Measurements from ENCODE around the gene CTU1. TPM values are rescaled to one million over a fixed set of nuclear protein-coding genes. Genes with fewer than 3 reads are reported as not detected.

The CTU1 gene
- total RNA-seq, 4 donors from 2014 or later, result 11.3 to 18.1 (median 16.7) TPM

GRCh38 chr19:51060973-51061372, 47.2 kb downstream of the CTU1 start:
- intact Hi-C loops (cut with DNase I; ENCODE audit: low total_unique reads), result no loop called here
- DNase-seq (ENCODE audit: low spot score in 2 of 2), result no peak
- TF ChIP-seq POLR2A (IDR thresholded peaks at IDR 0.05), result no peak
- no peak for TF ChIP-seq CTCF (IDR thresholded peaks at IDR 0.05)
- no peak overlapping the region for H3K4me3 ChIP-seq (ENCODE audit: low read depth, poor library complexity, severe bottlenecking)
- WGBS, 2 donors, result 0 to 95% methylated on average over 1 of the region's 1 CpG

GRCh38 chr19:51060336-51060735, 47.9 kb downstream of the CTU1 start:
- no peak overlapping the region for H3K4me3 ChIP-seq (ENCODE audit: low read depth, poor library complexity, severe bottlenecking)
- no peak for TF ChIP-seq CTCF (IDR thresholded peaks at IDR 0.05)
- no peak for TF ChIP-seq POLR2A (IDR thresholded peaks at IDR 0.05)
- WGBS, 2 donors, result 66 to 94% methylated on average over 4 of the region's 4 CpGs
- peak in 1 of 2 donors; percentile 64 for DNase-seq (ENCODE audit: low spot score in 2 of 2)
- intact Hi-C loops (cut with DNase I; ENCODE audit: low total_unique reads), result no loop called here

GRCh38 chr19:51059715-51060114, 48.5 kb downstream of the CTU1 start:
- TF ChIP-seq POLR2A (IDR thresholded peaks at IDR 0.05), result no peak
- no peak for TF ChIP-seq CTCF (IDR thresholded peaks at IDR 0.05)
- H3K4me3 ChIP-seq (ENCODE audit: low read depth, poor library complexity, severe bottlenecking), result no peak overlapping the region
- peak in 1 of 2 donors; percentile 77 for DNase-seq (ENCODE audit: low spot score in 2 of 2)
- intact Hi-C loops (cut with DNase I; ENCODE audit: low total_unique reads), result no loop called here
- WGBS, 2 donors, result 71 to 73% methylated on average over 7 of the region's 7 CpGs

GRCh38 chr19:51055866-51056265, 52.3 kb downstream of the CTU1 start:
- H3K4me3 ChIP-seq (ENCODE audit: low read depth, poor library complexity, severe bottlenecking), result no peak overlapping the region
- TF ChIP-seq POLR2A (IDR thresholded peaks at IDR 0.05) (no peak), CTCF (IDR thresholded peaks at IDR 0.05) (no peak)
- intact Hi-C loops (cut with DNase I; ENCODE audit: low total_unique reads), result no loop called here
- no peak for DNase-seq (ENCODE audit: low spot score in 2 of 2)

Other genes with a start within 250 kb of the CTU1 start
- gene KLK2, start 235.0 kb downstream of the CTU1 start, total RNA-seq, result 10 to 100 TPM in 1 of 4 donors, 1 to 10 TPM in 1, not detected in 2; 5.3 to 31.2 TPM
- gene KLK4, start 197.0 kb downstream of the CTU1 start, total RNA-seq, result under 1 TPM; 0.47 to 0.84 (median 0.74) TPM
- gene KLK5, start 155.4 kb downstream of the CTU1 start, total RNA-seq, result 100 to 1,000 TPM; 179 to 310 (median 271) TPM
- 1 to 10 TPM in 3 of 4 donors, under 1 TPM in 1; 0.27 to 9.5 (median 5.1) TPM for gene KLK6, start 138.8 kb downstream of the CTU1 start, total RNA-seq
- gene KLK7, start 124.5 kb downstream of the CTU1 start, total RNA-seq, result 100 to 1,000 TPM; 206 to 251 (median 224) TPM
- 100 to 1,000 TPM in 3 of 4 donors, 10 to 100 TPM in 1; 67.1 to 117 (median 106) TPM for gene KLK8, start 106.8 kb downstream of the CTU1 start, total RNA-seq
- gene KLK10, start 88.7 kb downstream of the CTU1 start, total RNA-seq, result 10 to 100 TPM; 30.0 to 94.1 (median 57.2) TPM
- gene KLK11, start 81.8 kb downstream of the CTU1 start, total RNA-seq, result 100 to 1,000 TPM; 219 to 420 (median 258) TPM
- gene KLK12, start 73.4 kb downstream of the CTU1 start, total RNA-seq, result 1 to 10 TPM in 1 of 4 donors, under 1 TPM in 1, not detected in 2; 0.96 to 2.1 TPM
- gene KLK13, start 43.3 kb downstream of the CTU1 start, total RNA-seq, result 10 to 100 TPM in 1 of 4 donors, 1 to 10 TPM in 3; 8.6 to 39.1 (median 9.5) TPM
- gene KLK14, start 25.5 kb downstream of the CTU1 start, total RNA-seq, result 10 to 100 TPM in 3 of 4 donors, 1 to 10 TPM in 1; 8.3 to 18.3 (median 12.2) TPM
- gene SIGLEC9, start 16.5 kb upstream of the CTU1 start, total RNA-seq, result 1 to 10 TPM in 2 of 4 donors, under 1 TPM in 2; 0.15 to 2.7 (median 1.2) TPM
- not detected for gene SIGLEC7, start 33.9 kb upstream of the CTU1 start, total RNA-seq
- gene CD33, start 116.7 kb upstream of the CTU1 start, total RNA-seq, result 1 to 10 TPM; 1.4 to 2.5 (median 2.1) TPM
- gene SIGLECL1, start 142.7 kb upstream of the CTU1 start, total RNA-seq, result not detected
- gene IGLON5, start 203.2 kb upstream of the CTU1 start, total RNA-seq, result under 1 TPM in 1 of 4 donors, not detected in 3; 0.27 TPM
- gene VSIG10L, start 233.7 kb upstream of the CTU1 start, total RNA-seq, result 10 to 100 TPM; 31.0 to 42.9 (median 39.5) TPM

Data from lower leg skin (tissue), 4 donors.